ENCODE data around the gene KSR1. TPM values are rescaled to one million over a fixed set of nuclear protein-coding genes. Genes with fewer than 3 reads are reported as not detected.
A peak's percentile ranks its signal among the peaks of the same experiment; 100 is the strongest.

KSR1 gene
- total RNA-seq, 2 donors from 2014 or later = 13.9 to 16.5 TPM

GRCh38 chr17:27490391-27490790, 34.1 kb downstream of the KSR1 start:
- H3K4me3 ChIP-seq = no peak overlapping the region
- H3K27me3 ChIP-seq = no peaks in the 10 kb centered on the region
- H3K9me3 ChIP-seq = no peaks in the 10 kb centered on the region
- no peaks in the 10 kb centered on the region for H3K36me3 ChIP-seq
- no peak for TF ChIP-seq CTCF (IDR thresholded peaks at IDR 0.05)
- H3K9ac ChIP-seq (ENCODE audit: low read depth in 2 of 2, low read length in 2 of 2) = no peak overlapping the region
- intact Hi-C loops (cut with DNase I) = loop anchor here (5.0 kb wide), 1 partner anchor 112 kb away; no protein-coding TSS in a partner anchor
- H3K4me1 ChIP-seq = peaks cover 4% of the 10 kb centered on the region
- DNase-seq = no peak
- no peak overlapping the region for H3K27ac ChIP-seq

GRCh38 chr17:27491713-27492190, 35.5 kb downstream of the KSR1 start:
- Histone ChIP-seq H3K4me1 (peaks cover 4% of the 10 kb centered on the region), H3K27ac (no peak overlapping the region), H3K27me3 (no peaks in the 10 kb centered on the region), H3K9ac (ENCODE audit: low read depth in 2 of 2, low read length in 2 of 2) (no peak overlapping the region), H3K9me3 (no peaks in the 10 kb centered on the region), H3K36me3 (no peaks in the 10 kb centered on the region), H3K4me3 (no peak overlapping the region)
- intact Hi-C loops (cut with DNase I) = loop anchor here (5.0 kb wide), 1 partner anchor 111 kb away; no protein-coding TSS in a partner anchor
- DNase-seq = no peak
- no peak for TF ChIP-seq CTCF (IDR thresholded peaks at IDR 0.05)

- Histone ChIP-seq H3K4me1 (peaks cover 4% of the 10 kb centered on the region), H3K9me3 (no peaks in the 10 kb centered on the region), H3K27me3 (no peaks in the 10 kb centered on the region), H3K27ac (no peak overlapping the region), H3K9ac (ENCODE audit: low read depth in 2 of 2, low read length in 2 of 2) (no peak overlapping the region), H3K36me3 (no peaks in the 10 kb centered on the region), H3K4me3 (no peak overlapping the region)
- no peak for DNase-seq
- TF ChIP-seq CTCF (IDR thresholded peaks at IDR 0.05) = no peak
- intact Hi-C loops (cut with DNase I) = loop anchor here (5.0 kb wide), 1 partner anchor 110 kb away; no protein-coding TSS in a partner anchor
These were observed 36.2 kb downstream of the KSR1 start for GRCh38 chr17:27492470-27492869.

- intact Hi-C loops (cut with DNase I) = loop anchor here (5.0 kb wide), 1 partner anchor 109 kb away; no protein-coding TSS in a partner anchor
- H3K36me3 ChIP-seq = no peaks in the 10 kb centered on the region
- DNase-seq = no peak
- no peak overlapping the region for H3K9ac ChIP-seq (ENCODE audit: low read depth in 2 of 2, low read length in 2 of 2)
- no peak overlapping the region for H3K27ac ChIP-seq
- TF ChIP-seq CTCF (IDR thresholded peaks at IDR 0.05) = no peak
- H3K9me3 ChIP-seq = no peaks in the 10 kb centered on the region
- no peaks in the 10 kb centered on the region for H3K27me3 ChIP-seq
- no peak overlapping the region for H3K4me3 ChIP-seq
- peaks cover 4% of the 10 kb centered on the region for H3K4me1 ChIP-seq
These were observed 36.8 kb downstream of the KSR1 start for GRCh38 chr17:27493088-27493487.

GRCh38 chr17:27494192-27495091, 38.2 kb downstream of the KSR1 start:
- H3K4me1 ChIP-seq = peaks cover under 1% of the 10 kb centered on the region
- intact Hi-C loops (cut with DNase I) = loop anchor here (5.0 kb wide), 1 partner anchor 108 kb away; no protein-coding TSS in a partner anchor
- H3K4me3 ChIP-seq = no peak overlapping the region

More at GRCh38 chr17:27494192-27495091, 38.2 kb downstream of the KSR1 start:
- Histone ChIP-seq H3K27me3 (no peaks in the 10 kb centered on the region), H3K9ac (ENCODE audit: low read depth in 2 of 2, low read length in 2 of 2) (peak overlapping the region; percentile 33 to 68), H3K36me3 (no peaks in the 10 kb centered on the region), H3K9me3 (no peaks in the 10 kb centered on the region), H3K27ac (peak overlapping the region; percentile 68)
- DNase-seq = peak; percentile 93
- TF ChIP-seq CTCF (IDR thresholded peaks at IDR 0.05) = peak; percentile 37
